A673 (cell line): ENCODE data around the gene NTF3.

ENCODE experiments used
- EZH2 ChIP-seq: fragments of 200-600 bp; sonication (generic); IDR thresholded peaks from 2 replicates; pipeline ENCODE4 v1.6.1; 2017; ENCODE audit warnings: borderline replicate concordance, low read depth, mild to moderate bottlenecking, mixed read lengths, antibody characterized with exemption, low read length; ENCODE audit not compliant: poor library complexity, severe bottlenecking
- TF ChIP-seq, protein P1 (sequence below): fragments of 300-800, 200-600 bp; sonication (generic); conservative IDR thresholded peaks from 2 replicates; pipeline ENCODE4 v1.5.1; 2017; ENCODE audit warnings: low read depth, mild to moderate bottlenecking, antibody characterized with exemption, low read length, moderate library complexity, mixed read lengths

- TF ChIP-seq, protein P1, sequence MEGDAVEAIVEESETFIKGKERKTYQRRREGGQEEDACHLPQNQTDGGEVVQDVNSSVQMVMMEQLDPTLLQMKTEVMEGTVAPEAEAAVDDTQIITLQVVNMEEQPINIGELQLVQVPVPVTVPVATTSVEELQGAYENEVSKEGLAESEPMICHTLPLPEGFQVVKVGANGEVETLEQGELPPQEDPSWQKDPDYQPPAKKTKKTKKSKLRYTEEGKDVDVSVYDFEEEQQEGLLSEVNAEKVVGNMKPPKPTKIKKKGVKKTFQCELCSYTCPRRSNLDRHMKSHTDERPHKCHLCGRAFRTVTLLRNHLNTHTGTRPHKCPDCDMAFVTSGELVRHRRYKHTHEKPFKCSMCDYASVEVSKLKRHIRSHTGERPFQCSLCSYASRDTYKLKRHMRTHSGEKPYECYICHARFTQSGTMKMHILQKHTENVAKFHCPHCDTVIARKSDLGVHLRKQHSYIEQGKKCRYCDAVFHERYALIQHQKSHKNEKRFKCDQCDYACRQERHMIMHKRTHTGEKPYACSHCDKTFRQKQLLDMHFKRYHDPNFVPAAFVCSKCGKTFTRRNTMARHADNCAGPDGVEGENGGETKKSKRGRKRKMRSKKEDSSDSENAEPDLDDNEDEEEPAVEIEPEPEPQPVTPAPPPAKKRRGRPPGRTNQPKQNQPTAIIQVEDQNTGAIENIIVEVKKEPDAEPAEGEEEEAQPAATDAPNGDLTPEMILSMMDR, result no peak
- TF ChIP-seq EZH2, result no peak
These were observed 5.3 kb downstream of the NTF3 start for GRCh38 chr12:5437182-5437583.
